Coronary artery (tissue), 2 donors: ENCODE data around the gene SEPTIN1.

Experiments used
- DNase-seq: peaks from one replicate; pipeline ENCODE4 v3.0.0-alpha.2; 2017; ENCODE audit warnings: low spot score
- H3K27ac ChIP-seq, 2 donors: fragments of 200-600 bp; sonication (generic); one replicate each; pipeline ENCODE4 v1.5.1; 2016 to 2019
- H3K4me3 ChIP-seq: fragments of 200-600 bp; sonication (generic); 2 replicates; pipeline ENCODE4 v1.5.1; 2016; ENCODE audit warnings: mild to moderate bottlenecking, moderate library complexity
- TF ChIP-seq, protein P1 (sequence below): fragments of 200-600 bp; sonication (generic); IDR thresholded peaks from one replicate; pipeline ENCODE4 v1.5.1; 2019; ENCODE audit warnings: antibody characterized with exemption

Gene SEPTIN1

DNA sequence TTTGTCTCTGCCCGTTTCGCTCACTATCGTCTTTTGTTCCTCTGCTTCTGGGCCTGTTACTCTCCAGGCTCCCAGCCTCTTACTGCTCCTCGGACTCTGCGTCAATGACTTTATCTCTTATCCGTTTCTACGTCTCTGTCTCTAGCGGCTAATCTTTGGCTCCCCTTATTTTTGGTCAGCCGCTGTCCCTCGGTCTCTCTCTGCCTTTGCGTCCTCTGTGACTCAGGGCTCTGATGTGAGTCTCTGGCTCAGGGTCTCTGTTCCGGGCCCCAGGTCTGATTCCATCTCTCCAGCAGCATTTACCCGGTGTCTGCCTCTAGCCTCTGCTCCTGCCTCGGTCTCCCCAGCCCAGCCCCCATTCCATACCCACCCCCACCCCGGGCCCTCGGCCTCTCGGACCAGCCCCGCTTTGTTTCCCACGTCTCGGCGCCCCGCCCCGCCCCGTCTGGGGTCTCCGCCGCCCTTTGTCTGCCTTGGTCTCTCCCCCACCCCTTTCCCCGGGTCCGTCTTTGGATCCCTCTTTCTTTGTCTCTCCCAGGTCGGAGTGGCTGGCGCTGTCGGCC, 12.3 kb upstream of the SEPTIN1 start:
- peak overlapping the region; percentile 93 for H3K4me3 ChIP-seq
- TF ChIP-seq, protein P1, sequence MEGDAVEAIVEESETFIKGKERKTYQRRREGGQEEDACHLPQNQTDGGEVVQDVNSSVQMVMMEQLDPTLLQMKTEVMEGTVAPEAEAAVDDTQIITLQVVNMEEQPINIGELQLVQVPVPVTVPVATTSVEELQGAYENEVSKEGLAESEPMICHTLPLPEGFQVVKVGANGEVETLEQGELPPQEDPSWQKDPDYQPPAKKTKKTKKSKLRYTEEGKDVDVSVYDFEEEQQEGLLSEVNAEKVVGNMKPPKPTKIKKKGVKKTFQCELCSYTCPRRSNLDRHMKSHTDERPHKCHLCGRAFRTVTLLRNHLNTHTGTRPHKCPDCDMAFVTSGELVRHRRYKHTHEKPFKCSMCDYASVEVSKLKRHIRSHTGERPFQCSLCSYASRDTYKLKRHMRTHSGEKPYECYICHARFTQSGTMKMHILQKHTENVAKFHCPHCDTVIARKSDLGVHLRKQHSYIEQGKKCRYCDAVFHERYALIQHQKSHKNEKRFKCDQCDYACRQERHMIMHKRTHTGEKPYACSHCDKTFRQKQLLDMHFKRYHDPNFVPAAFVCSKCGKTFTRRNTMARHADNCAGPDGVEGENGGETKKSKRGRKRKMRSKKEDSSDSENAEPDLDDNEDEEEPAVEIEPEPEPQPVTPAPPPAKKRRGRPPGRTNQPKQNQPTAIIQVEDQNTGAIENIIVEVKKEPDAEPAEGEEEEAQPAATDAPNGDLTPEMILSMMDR, result no peak
- no peak for DNase-seq

DNA sequence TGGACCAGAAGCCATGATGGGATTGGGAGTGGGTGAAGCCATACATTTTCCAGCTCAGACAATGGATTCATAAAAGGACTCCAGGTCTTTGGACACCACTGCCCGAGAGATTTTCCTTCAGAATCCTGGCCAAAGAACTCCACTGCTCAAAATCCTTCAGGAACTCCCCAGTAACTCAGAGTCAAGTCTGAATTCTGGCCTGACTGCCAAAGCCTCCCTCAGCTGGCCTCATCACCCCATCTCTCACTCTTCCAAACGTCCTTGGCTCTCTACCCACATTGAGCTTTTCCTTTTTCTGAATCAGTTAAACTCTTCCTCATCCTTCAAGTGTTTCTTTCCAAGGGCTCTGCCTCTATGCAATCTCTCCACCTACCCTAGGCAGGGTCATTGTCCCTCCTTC, 1.2 kb upstream of the SEPTIN1 start:
- no peak for DNase-seq
- no peak overlapping the region for H3K27ac ChIP-seq
- H3K4me3 ChIP-seq, result no peak overlapping the region
- TF ChIP-seq, protein P1, result no peak

More for the DNA sequence above, 12.3 kb upstream of the SEPTIN1 start:
- H3K27ac ChIP-seq, result peak overlapping the region; percentile 70 to 92

DNA sequence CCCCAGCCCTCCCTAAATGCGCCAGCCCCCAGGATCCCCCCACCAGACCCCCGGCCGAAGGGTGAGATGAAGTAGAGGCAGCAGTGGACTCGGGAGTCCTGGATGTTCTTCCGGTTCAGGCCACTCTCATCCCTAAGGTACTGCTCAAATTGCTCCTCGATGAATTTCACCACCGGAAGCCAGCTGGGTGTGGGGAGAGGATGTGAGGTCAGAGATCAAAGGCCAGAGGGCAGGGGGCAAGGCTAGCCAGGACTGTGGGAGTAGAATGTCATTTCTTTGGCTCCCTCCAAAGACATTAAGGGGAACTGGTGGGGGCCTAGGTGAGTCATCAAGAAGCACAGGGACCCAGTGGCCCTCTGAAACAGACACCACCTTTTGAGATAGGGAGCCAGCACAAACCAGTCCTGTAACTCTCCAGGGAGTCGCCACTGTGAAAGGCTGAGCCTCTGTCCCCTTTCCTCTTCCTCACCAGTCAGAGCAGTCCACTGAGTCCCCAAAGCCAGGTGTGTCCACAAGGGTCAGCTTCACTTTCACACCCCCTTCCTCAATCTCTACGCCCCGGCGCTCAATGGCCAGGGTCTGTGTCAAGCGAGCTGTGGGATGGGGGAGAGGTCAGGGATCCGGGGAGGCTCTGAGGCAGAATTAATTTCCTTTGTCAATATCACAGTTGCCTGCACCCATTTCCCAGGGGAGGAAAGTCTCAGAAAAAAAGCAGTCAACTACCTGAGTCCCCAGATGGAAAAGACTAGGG, 895 bp downstream of the SEPTIN1 start:
- no peak for DNase-seq
- Histone ChIP-seq H3K4me3 (no peak overlapping the region), H3K27ac (no peak overlapping the region)
- TF ChIP-seq, protein P1, result no peak

DNA sequence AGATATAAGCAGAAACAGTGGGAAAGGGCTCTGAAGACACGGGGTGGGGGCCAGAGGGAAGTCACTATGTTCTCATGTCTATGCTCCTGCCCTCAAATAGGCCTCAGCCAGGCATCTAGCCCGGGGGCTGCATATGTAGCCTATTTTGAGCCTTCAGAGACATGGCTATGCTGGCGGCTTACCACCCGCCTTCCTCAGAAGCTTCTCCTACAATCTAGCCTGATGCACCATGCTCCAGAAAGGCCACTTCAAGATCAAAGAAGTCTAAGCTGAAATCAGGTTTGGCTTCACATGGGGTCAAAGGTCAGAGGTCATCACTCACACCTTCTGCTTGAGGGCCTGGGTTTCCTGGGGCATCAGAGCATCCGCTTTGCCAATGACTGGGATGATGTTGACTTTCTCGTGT, 1.6 kb downstream of the SEPTIN1 start:
- no peak for DNase-seq

DNA sequence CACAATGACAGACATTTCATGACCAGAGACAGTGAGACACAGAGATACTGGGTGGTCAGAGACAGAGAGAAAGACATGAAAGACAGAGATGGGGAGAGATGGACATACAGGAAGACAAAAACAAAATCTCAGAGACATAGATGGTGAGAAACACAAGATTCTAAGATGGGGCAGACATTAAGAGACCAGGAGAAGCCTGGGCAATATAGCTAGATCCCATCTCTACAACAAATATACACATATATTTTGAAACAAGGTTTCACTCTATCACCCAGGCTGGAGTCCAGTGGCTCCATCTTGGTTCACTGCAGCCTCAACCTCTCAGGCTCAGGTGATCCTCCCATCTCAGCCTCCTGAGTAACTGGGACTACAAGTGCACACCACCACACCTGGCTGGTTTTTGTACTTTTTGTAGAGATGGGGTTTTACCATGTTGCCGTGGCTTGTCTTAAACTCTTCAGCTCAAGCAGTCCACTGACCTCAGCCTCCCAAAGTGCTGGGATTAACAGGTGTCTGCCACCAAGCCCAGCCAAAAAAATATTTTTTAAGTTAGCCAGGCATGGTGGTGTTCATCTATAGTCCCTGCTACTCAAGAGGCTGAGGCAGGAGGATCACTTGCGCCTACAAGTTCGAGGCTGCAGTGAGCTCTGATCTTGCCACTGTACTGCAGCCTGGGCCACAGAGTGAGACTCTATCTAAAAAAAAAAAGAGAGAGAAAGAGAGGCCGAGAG, 2.1 kb downstream of the SEPTIN1 start:
- Histone ChIP-seq H3K27ac (no peak overlapping the region), H3K4me3 (no peak overlapping the region)
- TF ChIP-seq, protein P1, result no peak
- DNase-seq, result no peak

More for the DNA sequence above, 1.6 kb downstream of the SEPTIN1 start:
- H3K4me3 ChIP-seq, result no peak overlapping the region
- TF ChIP-seq, protein P1, result no peak
- no peak overlapping the region for H3K27ac ChIP-seq

DNA sequence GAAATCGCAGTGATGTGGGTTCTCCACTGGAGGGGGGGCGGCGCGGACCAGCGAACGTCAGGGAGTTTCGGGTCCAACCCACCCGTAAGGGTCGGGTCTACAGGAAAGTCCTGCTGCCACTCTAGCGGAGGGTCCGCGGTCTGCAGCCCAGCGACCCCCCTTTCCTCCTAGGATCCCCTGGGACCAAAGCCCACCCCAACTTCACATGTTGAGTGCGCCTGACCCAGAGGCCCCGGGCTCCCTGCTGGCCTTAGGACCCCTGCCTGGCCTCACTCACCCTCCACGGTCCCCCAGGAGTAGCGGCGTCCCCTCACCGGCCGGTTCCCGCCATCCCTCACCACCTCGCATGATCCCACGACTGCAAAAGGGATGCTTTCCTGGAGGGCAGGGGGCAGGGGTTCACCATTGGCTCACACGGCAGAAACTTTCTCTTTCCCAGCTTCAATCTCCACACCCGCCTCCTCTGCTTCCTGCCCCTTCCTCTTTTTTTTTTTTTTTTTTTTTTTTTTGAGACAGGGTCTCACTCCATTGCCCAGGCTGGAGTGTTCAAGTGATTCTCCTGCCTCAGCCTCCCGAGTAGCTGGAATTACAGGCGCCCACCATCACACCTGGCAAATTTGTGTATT, 3.1 kb downstream of the SEPTIN1 start:
- TF ChIP-seq, protein P1, result no peak
- DNase-seq, result no peak
- H3K27ac ChIP-seq, result peak overlapping the region; percentile 95 to 99
- peak overlapping the region; percentile 85 for H3K4me3 ChIP-seq
